Measurements from ENCODE around the gene C8G. TPM values are rescaled to one million over a fixed set of nuclear protein-coding genes. Genes with fewer than 3 reads are reported as not detected.

Gene C8G
- total and polyA plus RNA-seq, 9 of the 15 experiments (the other 6 are each of a cell fraction or from before 2014, with no cell fraction given), result 0.35 to 5.9 (median 2.7) TPM; not detected in 2

- Histone ChIP-seq H3K9ac (ENCODE audit: insufficient read depth in 1 of 2, low read depth in 2 of 2, low read length in 2 of 2) (peak overlapping the region in 1 of 2 experiments; percentile 7; a peak in 1 of 4 replicates), H3K9me1 (ENCODE audit: control insufficient read depth, insufficient read depth, low read length) (peaks cover 3% of the 10 kb centered on the region), H3K27me3 (ENCODE audit: control insufficient read depth in 2 of 2, insufficient read depth in 2 of 2, low read length in 2 of 2) (no peaks in the 10 kb centered on the region), H3K4me1 (replicated peaks in 1 of 2; ENCODE audit: control insufficient read depth in 2 of 2, insufficient read depth in 2 of 2, low read length in 2 of 2) (peaks cover 20 to 74% of the 10 kb centered on the region in 2 experiments), H3K79me2 (ENCODE audit: control insufficient read depth, insufficient read depth, low read length) (peaks cover 26% of the 10 kb centered on the region), H3K4me3 (no peak overlapping the region), H3K9me3 (replicated peaks; ENCODE audit: control insufficient read depth, insufficient read depth, low read depth, low read length) (no peaks in the 10 kb centered on the region), H2AFZ (ENCODE audit: low read depth, low read length) (no peak overlapping the region), H3K36me3 (ENCODE audit: control insufficient read depth, insufficient read depth, low read length) (peaks cover 54% of the 10 kb centered on the region; the same call in 2 of the 3 replicates), H4K20me1 (replicated peaks; ENCODE audit: control insufficient read depth, insufficient read depth, low read length) (no peaks in the 10 kb centered on the region), H3K27ac (ENCODE audit: extremely low read depth, low read depth, low read length) (no peak overlapping the region), H3K4me2 (ENCODE audit: insufficient read depth, low read length) (no peak overlapping the region)
- BruUV-seq (replicated peaks), result no TSS peak
- ATAC-seq (no peak), FAIRE-seq (no peak), DNase-seq (ENCODE audit: extremely low read depth in 1 of 4, low spot score in 3 of 4) (no peak)
- in situ Hi-C loops (cut with MboI), result no loop called here
- intact Hi-C loops (cut with micrococcal nuclease), result loop anchor here (5.0 kb wide), 1 partner anchor 94 kb away; the partner anchor contains the start of gene PHPT1
- 97% methylated on average over 48 of the region's 55 CpGs for WGBS (ENCODE audit: insufficient coverage, low coverage, missing lambda C conversion rate)
- ChIA-PET CTCF (ENCODE audit: low intra/inter-chr PET ratio) (no interaction called here), POLR2A (interaction anchor here (0.7 kb wide), 1 partner anchor 15 kb away, joined by 3 read pairs; no protein-coding TSS in a partner anchor)
- no peak for TF ChIP-seq ZNF347 (CRISPR knock-in tag; IDR thresholded peaks at IDR 0.05; ENCODE audit: low read depth)
- TF ChIP-seq AFF4 (CRISPR knock-in tag; IDR thresholded peaks at IDR 0.05), result no peak
- no peak for TF ChIP-seq MTF1 (CRISPR knock-in tag; IDR thresholded peaks at IDR 0.05; ENCODE audit: borderline replicate concordance)
- no peak for TF ChIP-seq CBFA2T2 (conservative IDR thresholded peaks at IDR 0.05)
- TF ChIP-seq HNRNPL (IDR thresholded peaks at IDR 0.05; ENCODE audit: low read depth, low read length), result peak; percentile 57; the same call in 1 of the 2 replicates
- no peak for TF ChIP-seq ZNF699 (CRISPR knock-in tag; IDR thresholded peaks at IDR 0.05; ENCODE audit: insufficient replicate concordance)
- no peak for TF ChIP-seq SUPT5H (IDR thresholded peaks at IDR 0.05)
- TF ChIP-seq ZNF407 (IDR thresholded peaks at IDR 0.05; ENCODE audit: low read depth), result no peak
- no peak for TF ChIP-seq ZNF589 (CRISPR knock-in tag; IDR thresholded peaks at IDR 0.05; ENCODE audit: low read depth)
Observed at GRCh38 chr9:136941231-136942111, 3.6 kb upstream of the C8G start.
